Stimulated activated CD8-positive, alpha-beta memory T cell treated with anti-CD3 and anti-CD28 coated beads, Interleukin-2, amount 100 ng/mL, for 1 hour (primary cell): ENCODE results near the gene CHI3L2.
A peak's percentile ranks its signal among the peaks of the same experiment; 100 is the strongest.

ENCODE experiments used
- DNase-seq, 2 donors: peaks; one replicate each; pipeline ENCODE4 v3.0.0-alpha.2; 2020; ENCODE audit warnings: low read depth in 2 of 2

The CHI3L2 gene

GRCh38 chr1:111220302-111220890, 7.1 kb upstream of the CHI3L2 start:
- DNase-seq, result no peak

- DNase-seq, result no peak
Observed at GRCh38 chr1:111221276-111221632, 6.3 kb upstream of the CHI3L2 start.

GRCh38 chr1:111221633-111222291, 5.8 kb upstream of the CHI3L2 start:
- no peak for DNase-seq

- peak in 1 of 2 donors; percentile 57 for DNase-seq
Observed at GRCh38 chr1:111222308-111223125, 5.0 kb upstream of the CHI3L2 start.

- no peak for DNase-seq
Observed at GRCh38 chr1:111223126-111223685, 4.3 kb upstream of the CHI3L2 start.

GRCh38 chr1:111225091-111225490, 2.4 kb upstream of the CHI3L2 start:
- DNase-seq, result no peak

GRCh38 chr1:111225717-111226400, 1.7 kb upstream of the CHI3L2 start:
- DNase-seq, result no peak

GRCh38 chr1:111227851-111228747, 586 bp downstream of the CHI3L2 start:
- no peak for DNase-seq

- no peak for DNase-seq
Observed at GRCh38 chr1:111228748-111229126, 1.2 kb downstream of the CHI3L2 start.

- no peak for DNase-seq
Observed at GRCh38 chr1:111232134-111232533, 4.6 kb downstream of the CHI3L2 start.

- DNase-seq, result no peak
Observed at GRCh38 chr1:111234258-111234657, 6.7 kb downstream of the CHI3L2 start.

GRCh38 chr1:111234866-111235265, 7.4 kb downstream of the CHI3L2 start:
- DNase-seq, result no peak

GRCh38 chr1:111236379-111236778, 8.9 kb downstream of the CHI3L2 start:
- no peak for DNase-seq

GRCh38 chr1:111236806-111237205, 9.3 kb downstream of the CHI3L2 start:
- DNase-seq, result no peak

GRCh38 chr1:111238056-111238795, 10.7 kb downstream of the CHI3L2 start:
- no peak for DNase-seq

GRCh38 chr1:111241797-111242196, 14.3 kb downstream of the CHI3L2 start:
- DNase-seq, result no peak

GRCh38 chr1:111242805-111243523, 15.5 kb downstream of the CHI3L2 start:
- DNase-seq, result no peak

GRCh38 chr1:111247125-111247838, 19.8 kb downstream of the CHI3L2 start:
- no peak for DNase-seq

GRCh38 chr1:111249960-111250359, 22.4 kb downstream of the CHI3L2 start:
- no peak for DNase-seq
